GM13976 (cell line): Measurements from ENCODE around the gene HLA-DOB.

Source experiments
- DNase-seq: peaks from one replicate; pipeline ENCODE4 v3.0.0; 2012; ENCODE audit warnings: low spot score
- in situ Hi-C: fragments of 300-500 bp; cut with MboI; formaldehyde crosslinking; loops from one replicate; pipeline ENCODE4 v1.12.0; 2022; ENCODE audit warnings: low sequenced_read_pairs, mixed read lengths, inconsistent platforms; ENCODE audit not compliant: unreplicated experiment
- TF ChIP-seq, protein P1 (sequence below): IDR thresholded peaks from 2 replicates; pipeline ENCODE4 v1.5.1; 2012; ENCODE audit warnings: borderline replicate concordance, mild to moderate bottlenecking; ENCODE audit not compliant: insufficient read depth; ENCODE audit errors: extremely low read depth, missing control alignments, control extremely low read depth

Gene HLA-DOB

DNA sequence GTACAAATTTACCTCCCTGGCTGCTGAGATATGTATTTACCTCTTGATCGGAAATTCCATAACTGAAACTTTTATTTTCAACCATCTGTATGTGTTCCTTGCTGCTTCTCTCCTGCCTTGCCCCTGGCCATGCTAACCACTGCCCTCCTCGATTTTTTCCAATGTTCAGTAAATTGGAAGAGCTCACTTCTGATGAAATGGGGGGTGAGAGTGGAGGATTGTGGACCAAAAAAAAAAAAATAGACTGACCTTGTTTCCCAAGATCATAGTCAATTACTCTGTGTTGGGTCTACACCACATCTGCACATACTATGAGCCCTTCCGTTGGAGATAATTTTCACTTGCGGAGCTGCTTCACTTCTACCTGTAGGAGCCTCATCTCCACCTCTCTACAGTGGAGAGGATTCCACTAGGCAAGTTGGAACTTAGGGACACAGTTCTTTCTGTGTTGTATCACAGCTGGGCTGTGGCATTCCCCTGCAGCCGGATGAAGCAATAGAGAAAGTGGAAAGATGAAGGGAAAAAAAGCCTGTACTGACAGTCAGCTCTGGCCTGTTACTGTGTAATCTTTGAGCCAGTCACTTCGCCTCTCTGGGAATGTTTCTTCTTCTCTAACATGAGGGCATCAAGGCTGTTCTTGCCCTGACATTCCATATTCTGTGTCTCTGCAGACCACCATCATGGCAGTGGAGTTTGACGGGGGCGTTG is 38.8 kb upstream of the HLA-DOB start:
- in situ Hi-C loops = no loop called here
- no peak for DNase-seq
- TF ChIP-seq, protein P1, sequence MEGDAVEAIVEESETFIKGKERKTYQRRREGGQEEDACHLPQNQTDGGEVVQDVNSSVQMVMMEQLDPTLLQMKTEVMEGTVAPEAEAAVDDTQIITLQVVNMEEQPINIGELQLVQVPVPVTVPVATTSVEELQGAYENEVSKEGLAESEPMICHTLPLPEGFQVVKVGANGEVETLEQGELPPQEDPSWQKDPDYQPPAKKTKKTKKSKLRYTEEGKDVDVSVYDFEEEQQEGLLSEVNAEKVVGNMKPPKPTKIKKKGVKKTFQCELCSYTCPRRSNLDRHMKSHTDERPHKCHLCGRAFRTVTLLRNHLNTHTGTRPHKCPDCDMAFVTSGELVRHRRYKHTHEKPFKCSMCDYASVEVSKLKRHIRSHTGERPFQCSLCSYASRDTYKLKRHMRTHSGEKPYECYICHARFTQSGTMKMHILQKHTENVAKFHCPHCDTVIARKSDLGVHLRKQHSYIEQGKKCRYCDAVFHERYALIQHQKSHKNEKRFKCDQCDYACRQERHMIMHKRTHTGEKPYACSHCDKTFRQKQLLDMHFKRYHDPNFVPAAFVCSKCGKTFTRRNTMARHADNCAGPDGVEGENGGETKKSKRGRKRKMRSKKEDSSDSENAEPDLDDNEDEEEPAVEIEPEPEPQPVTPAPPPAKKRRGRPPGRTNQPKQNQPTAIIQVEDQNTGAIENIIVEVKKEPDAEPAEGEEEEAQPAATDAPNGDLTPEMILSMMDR = no peak

DNA sequence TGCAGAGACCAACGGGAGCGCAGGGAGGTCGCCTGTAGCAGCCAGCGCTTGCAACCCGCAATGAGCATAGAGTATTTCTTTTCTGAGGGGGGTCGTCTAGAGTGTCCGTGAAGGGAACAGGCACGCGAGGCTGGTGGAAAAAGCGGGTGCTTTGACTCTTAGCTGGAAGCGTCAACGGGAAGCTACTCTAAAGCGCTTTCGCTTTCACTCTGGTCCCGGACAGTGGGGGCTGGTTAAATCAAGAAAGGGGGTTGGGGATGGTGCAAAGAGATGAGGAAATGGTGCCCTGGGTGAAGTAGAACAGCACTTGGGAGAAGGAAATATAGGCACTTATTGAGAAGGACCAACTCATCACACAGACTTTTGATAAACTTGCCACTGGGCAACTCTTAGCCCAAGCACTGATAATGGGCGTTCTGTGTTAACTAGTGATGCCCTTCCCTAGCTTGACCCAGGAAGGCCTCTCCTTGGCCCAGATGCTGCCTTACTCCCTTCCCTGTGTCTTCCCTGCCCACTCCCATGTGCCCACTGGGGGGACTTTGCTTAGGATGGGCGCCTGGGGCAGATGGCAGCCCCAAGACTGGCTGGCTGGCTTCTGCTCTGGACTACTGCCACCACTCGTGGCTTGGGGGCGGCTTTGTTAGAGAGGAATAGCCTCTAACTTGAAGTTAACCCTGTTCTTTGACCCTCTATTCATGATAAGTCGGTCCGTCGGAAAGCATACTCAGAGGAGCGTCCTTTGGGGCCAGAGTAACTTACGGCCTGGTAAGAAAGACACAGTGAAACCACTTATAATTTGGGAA is 37.8 kb upstream of the HLA-DOB start:
- peak; percentile 67 for DNase-seq
- in situ Hi-C loops = no loop called here
- TF ChIP-seq, protein P1 = no peak

DNA sequence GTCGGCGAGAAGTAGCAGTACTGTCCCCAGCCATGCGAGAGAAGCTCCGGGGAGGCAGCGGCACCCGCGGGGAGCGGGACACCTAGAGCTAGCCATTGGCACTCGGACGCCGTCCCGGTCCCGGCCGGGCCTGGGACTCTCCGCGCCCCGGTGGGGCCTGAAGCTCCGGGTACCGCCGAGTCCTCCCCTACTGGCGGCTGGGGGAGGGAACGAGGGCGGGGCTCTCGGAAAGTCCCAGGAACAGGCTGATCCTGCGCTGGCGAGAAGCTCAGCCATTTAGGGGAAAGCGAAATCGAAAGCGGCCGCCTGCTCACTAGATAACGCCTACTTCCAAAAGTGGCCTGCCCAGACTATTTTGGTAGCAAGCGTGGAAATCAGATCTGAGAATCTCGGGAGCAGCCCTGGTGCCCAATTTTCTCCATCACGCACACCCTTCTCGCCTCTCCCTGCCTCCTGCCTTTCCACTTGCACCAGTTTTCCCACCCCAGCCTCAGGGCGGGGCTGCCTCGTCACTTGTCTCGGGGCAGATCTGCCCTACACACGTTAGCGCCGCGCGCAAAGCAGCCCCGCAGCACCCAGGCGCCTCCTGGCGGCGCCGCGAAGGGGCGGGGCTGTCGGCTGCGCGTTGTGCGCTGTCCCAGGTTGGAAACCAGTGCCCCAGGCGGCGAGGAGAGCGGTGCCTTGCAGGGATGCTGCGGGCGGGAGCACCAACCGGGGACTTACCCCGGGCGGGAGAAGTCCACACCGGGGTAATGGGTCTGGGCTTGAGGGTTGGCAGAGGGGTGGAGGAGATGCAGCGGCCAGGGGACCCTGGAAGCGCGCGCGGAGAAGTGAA is 37.0 kb upstream of the HLA-DOB start, which contains the start of the genes PSMB9 and TAP1:
Gene PSMB9 (plus strand): TSS at position 652 of the 835 bp plus-strand sequence. CDS start 38 bp downstream, at position 690.
Gene TAP1 (minus strand): TSS at position 164 of the 835 bp plus-strand sequence. CDS start 68 bp downstream, at position 96.
- in situ Hi-C loops = no loop called here
- TF ChIP-seq, protein P1 = peak; percentile 89
- DNase-seq = peak; percentile 94

DNA sequence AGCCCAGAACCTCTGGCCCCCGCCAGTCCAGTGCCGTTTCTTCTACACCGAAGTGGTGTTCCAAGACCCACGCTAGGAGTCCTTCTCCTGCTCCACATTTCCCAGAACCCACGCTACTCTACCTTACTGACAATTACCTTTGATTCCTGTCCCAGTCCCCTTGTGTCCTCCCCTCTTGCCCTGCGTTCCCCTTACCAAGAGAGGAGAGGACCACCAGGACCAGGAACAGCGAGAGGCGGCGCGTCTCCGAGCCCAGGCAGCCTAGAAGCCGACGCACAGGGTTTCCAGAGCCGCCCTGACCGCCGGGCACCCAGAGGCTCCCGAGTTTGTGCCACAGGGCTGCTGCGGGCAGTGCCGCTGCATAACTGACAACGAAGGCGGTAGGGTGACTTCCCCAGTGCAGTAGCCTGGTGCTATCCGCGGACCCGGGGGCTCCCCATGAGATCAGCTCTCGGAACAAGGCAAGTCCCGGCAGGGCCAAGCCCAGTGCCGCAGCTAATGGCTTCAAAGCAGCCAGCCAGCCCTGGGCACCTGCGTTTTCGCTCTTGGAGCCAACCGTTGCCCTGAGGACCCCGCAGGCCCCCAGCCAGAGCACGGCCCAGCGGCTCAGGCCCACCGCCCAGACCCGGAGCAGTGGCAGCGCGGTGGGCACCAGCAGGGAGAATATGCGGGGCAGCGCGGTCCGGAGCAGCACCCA is 36.2 kb upstream of the HLA-DOB start:
- in situ Hi-C loops = no loop called here
- TF ChIP-seq, protein P1 = no peak
- peak; percentile 70 for DNase-seq

DNA sequence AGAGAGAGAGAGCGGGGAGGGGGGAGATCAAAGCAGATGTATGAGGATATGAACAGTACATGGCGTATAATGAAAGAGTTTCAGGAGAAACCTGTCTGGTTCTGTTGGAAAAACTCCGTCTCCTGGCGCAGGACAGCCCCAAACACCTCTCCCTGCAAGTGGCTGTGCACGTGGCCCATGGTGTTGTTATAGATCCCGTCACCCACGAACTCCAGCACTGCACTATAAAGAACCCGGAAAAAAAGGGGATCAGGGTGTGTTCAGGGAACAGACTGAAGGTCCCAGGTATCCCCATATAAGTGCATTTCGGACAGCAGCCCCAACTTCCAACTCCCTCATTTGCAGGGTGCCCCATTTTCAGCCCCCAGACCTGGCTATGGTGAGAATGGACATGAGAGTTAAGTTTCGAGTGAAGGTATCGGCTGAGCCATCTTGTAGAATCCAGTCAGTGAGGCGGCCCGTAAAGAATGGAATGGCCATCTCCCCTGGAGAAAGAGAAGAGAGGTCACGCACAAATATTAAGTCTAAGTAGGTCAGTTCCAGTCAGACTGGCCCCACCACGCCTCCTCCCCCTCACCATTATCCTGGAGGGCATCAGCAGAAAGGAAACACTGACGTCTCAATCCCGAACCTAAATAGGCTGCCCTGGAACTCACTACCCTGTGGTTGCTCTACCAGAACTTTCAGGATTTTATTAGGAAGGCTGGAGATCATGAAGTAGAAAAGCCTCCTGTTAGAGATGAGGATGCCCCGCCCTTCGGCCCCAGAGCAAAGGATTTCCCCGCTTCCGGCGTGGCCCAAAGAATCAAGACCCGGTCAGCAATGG is 35.4 kb upstream of the HLA-DOB start:
- in situ Hi-C loops = no loop called here
- TF ChIP-seq, protein P1 = no peak
- peak; percentile 42 for DNase-seq
